NB4 (cell line): ENCODE data around the gene SEMA5B.

Experiments
- CTCF ChIP-seq: IDR thresholded peaks from one replicate; pipeline ENCODE4 v1.5.1; 2012; ENCODE audit warnings: low read depth, low read length
- POLR2A ChIP-seq: IDR thresholded peaks from 2 replicates; pipeline ENCODE4 v1.6.1; 2011; ENCODE audit warnings: mild to moderate bottlenecking; ENCODE audit not compliant: insufficient read length; ENCODE audit errors: extremely low read depth

DNA sequence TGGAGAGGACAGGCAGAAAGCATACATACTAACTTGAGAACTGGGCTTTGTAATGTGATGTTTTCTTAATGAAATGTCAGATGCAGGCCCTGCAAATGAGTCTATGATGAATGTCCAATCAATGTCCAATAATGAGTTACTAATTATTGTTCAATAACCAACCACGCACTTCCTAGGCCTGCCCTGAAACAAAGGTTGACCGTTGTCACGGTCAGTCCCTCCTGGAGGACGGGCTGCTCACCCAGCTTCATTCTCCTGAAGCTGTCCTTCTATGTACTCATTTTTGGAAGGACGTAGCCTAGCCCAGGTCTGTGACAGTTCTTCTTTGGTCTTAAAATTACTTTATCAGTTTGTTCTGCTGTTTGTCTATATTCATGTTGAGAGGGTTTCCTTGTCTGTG is 30.9 kb upstream of the SEMA5B start:
- TF ChIP-seq POLR2A (no peak), CTCF (no peak)
